ENCODE results near the gene ROR1.

DNA sequence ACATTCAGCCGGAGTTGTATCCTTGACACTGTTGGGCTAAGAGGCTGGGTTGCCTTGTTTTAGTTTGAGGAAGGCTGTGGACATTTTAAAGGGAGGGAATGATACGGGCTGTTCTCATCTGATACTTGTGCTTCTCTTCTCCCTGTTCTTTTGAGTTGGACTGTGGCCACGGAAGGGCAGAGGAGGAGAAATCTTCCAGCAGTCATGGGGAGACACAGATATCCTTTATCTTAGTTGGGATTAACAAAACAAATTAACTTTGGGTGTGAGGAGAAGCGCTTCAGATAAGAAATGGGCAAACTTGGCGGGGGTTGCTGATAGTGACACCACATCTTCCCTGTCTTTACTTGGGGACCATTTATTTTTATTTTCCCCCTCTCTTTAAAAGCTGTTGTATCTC, 138.8 kb downstream of the ROR1 start:
- TF ChIP-seq SMAD4 (CRISPR knock-in tag; IDR thresholded peaks at IDR 0.05) (no peak), TCF7 (CRISPR knock-in tag; IDR thresholded peaks at IDR 0.05; ENCODE audit: low read depth) (no peak), SMAD3 (CRISPR knock-in tag; IDR thresholded peaks at IDR 0.05; ENCODE audit: borderline replicate concordance) (no peak), KAT7 (CRISPR knock-in tag; IDR thresholded peaks at IDR 0.05; ENCODE audit: borderline replicate concordance) (no peak), NR1H2 (CRISPR knock-in tag; IDR thresholded peaks at IDR 0.05) (no peak), GABPB1 (CRISPR knock-in tag; IDR thresholded peaks at IDR 0.05) (no peak), ETV6 (CRISPR knock-in tag; IDR thresholded peaks at IDR 0.05) (no peak), NR2C2 (CRISPR knock-in tag; IDR thresholded peaks at IDR 0.05) (no peak)
- TF ChIP-seq, protein P1, sequence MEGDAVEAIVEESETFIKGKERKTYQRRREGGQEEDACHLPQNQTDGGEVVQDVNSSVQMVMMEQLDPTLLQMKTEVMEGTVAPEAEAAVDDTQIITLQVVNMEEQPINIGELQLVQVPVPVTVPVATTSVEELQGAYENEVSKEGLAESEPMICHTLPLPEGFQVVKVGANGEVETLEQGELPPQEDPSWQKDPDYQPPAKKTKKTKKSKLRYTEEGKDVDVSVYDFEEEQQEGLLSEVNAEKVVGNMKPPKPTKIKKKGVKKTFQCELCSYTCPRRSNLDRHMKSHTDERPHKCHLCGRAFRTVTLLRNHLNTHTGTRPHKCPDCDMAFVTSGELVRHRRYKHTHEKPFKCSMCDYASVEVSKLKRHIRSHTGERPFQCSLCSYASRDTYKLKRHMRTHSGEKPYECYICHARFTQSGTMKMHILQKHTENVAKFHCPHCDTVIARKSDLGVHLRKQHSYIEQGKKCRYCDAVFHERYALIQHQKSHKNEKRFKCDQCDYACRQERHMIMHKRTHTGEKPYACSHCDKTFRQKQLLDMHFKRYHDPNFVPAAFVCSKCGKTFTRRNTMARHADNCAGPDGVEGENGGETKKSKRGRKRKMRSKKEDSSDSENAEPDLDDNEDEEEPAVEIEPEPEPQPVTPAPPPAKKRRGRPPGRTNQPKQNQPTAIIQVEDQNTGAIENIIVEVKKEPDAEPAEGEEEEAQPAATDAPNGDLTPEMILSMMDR (IDR thresholded peaks at IDR 0.05), result no peak
- TF ChIP-seq, protein P2, sequence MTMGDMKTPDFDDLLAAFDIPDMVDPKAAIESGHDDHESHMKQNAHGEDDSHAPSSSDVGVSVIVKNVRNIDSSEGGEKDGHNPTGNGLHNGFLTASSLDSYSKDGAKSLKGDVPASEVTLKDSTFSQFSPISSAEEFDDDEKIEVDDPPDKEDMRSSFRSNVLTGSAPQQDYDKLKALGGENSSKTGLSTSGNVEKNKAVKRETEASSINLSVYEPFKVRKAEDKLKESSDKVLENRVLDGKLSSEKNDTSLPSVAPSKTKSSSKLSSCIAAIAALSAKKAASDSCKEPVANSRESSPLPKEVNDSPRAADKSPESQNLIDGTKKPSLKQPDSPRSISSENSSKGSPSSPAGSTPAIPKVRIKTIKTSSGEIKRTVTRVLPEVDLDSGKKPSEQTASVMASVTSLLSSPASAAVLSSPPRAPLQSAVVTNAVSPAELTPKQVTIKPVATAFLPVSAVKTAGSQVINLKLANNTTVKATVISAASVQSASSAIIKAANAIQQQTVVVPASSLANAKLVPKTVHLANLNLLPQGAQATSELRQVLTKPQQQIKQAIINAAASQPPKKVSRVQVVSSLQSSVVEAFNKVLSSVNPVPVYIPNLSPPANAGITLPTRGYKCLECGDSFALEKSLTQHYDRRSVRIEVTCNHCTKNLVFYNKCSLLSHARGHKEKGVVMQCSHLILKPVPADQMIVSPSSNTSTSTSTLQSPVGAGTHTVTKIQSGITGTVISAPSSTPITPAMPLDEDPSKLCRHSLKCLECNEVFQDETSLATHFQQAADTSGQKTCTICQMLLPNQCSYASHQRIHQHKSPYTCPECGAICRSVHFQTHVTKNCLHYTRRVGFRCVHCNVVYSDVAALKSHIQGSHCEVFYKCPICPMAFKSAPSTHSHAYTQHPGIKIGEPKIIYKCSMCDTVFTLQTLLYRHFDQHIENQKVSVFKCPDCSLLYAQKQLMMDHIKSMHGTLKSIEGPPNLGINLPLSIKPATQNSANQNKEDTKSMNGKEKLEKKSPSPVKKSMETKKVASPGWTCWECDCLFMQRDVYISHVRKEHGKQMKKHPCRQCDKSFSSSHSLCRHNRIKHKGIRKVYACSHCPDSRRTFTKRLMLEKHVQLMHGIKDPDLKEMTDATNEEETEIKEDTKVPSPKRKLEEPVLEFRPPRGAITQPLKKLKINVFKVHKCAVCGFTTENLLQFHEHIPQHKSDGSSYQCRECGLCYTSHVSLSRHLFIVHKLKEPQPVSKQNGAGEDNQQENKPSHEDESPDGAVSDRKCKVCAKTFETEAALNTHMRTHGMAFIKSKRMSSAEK (CRISPR knock-in tag; IDR thresholded peaks at IDR 0.05; ENCODE audit: borderline replicate concordance), result no peak
- TF ChIP-seq, protein P3, sequence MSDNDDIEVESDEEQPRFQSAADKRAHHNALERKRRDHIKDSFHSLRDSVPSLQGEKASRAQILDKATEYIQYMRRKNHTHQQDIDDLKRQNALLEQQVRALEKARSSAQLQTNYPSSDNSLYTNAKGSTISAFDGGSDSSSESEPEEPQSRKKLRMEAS (CRISPR knock-in tag; IDR thresholded peaks at IDR 0.05), result no peak
- TF ChIP-seq, protein P4, sequence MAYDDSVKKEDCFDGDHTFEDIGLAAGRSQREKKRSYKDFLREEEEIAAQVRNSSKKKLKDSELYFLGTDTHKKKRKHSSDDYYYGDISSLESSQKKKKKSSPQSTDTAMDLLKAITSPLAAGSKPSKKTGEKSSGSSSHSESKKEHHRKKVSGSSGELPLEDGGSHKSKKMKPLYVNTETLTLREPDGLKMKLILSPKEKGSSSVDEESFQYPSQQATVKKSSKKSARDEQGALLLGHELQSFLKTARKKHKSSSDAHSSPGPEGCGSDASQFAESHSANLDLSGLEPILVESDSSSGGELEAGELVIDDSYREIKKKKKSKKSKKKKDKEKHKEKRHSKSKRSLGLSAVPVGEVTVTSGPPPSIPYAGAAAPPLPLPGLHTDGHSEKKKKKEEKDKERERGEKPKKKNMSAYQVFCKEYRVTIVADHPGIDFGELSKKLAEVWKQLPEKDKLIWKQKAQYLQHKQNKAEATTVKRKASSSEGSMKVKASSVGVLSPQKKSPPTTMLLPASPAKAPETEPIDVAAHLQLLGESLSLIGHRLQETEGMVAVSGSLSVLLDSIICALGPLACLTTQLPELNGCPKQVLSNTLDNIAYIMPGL (CRISPR knock-in tag; IDR thresholded peaks at IDR 0.05), result no peak
